ENCODE measurements around the gene FBXO46.

Gene FBXO46

DNA sequence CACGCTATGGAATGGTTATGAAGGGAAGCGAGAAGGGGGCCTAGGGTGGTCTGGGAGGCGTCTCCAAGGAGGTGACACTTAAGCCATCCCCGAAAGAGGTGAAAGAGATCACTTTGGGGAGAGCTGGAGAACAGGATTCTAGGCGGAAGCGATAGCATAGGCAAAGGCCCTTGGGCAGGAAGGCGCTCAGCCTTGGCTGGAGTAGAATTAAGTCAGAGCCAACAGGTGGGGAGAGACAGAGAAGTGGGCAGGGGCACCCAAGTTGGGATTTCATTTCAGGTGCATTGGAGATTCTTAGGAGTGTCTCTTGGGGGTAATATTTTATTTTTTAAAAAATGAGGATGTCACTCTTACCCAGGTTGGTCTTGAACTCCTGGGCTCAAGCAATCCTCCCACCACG, 48.6 kb downstream of the FBXO46 start:
- no peak for DNase-seq

DNA sequence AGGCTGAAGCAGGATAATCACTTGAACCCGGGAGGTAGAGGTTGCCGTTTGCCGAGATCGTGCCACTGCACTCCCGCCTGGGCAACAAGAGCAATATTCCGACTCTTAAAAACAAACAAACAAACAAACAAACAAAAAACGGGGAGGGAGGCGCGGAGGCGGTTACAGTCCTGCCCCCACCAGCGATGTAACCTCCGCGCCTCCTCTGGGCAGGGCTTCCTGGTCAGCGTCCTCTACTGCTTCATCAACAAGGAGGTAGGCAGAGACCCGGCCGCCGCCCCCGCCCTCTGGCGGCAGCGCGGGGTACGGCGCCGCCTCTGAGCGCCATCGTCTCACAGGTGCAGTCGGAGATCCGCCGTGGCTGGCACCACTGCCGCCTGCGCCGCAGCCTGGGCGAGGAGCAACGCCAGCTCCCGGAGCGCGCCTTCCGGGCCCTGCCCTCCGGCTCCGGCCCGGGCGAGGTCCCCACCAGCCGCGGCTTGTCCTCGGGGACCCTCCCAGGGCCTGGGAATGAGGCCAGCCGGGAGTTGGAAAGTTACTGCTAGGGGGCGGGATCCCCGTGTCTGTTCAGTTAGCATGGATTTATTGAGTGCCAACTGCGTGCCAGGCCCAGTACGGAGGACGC, 49.2 kb downstream of the FBXO46 start:
- DNase-seq = peak; percentile 90

DNA sequence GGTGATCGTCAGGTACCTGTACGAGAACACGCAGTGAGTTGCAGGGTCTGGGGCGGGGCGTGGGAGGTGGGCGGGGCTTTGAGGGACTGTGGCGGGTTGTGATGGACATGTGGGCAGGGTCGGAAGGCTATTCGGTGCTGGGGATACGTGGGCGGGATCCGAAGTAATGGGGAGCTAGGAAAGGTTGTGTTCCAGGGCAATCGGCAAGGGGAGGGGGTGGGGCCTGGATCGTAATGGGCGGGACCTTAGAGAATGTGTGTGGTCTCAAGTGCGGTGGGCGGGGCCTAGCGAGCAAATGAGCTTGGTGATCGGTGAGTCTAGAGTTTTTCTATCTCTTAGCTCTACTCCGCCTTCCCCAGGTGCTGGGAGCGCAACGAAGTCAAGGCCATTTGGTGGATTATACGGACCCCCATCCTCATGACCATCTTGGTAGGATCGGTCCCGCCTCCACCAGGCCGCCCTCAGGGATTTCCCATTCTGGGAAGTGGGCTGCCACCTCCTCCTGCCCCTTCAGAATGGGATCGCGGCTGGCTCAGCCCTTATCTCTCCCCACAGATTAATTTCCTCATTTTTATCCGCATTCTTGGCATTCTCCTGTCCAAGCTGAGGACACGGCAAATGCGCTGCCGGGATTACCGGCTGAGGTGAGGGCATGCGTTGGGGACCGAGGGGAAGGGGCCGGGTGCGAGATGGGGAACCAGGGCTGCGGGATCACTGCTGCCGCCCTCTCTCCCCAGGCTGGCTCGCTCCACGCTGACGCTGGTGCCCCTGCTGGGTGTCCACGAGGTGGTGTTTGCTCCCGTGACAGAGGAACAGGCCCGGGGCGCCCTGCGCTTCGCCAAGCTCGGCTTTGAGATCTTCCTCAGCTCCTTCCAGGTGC, 53.1 kb downstream of the FBXO46 start:
- peak; percentile 94 for DNase-seq

DNA sequence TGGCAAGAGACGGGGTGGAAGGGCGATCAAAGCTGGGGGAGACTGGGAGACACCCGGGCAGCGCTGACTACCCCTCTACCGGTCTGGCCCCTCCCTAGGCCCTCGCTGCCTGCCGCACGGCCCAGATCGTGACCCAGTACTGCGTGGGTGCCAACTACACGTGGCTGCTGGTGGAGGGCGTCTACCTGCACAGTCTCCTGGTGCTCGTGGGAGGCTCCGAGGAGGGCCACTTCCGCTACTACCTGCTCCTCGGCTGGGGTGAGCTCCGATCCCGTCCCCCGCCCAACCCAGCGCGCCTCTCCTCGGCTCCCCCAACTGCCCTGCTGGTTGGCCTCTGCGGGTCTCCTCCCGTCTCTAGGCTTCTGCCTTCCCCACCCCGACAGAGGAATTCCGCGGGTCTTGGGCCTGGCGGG, 53.8 kb downstream of the FBXO46 start:
- DNase-seq = peak; percentile 67

DNA sequence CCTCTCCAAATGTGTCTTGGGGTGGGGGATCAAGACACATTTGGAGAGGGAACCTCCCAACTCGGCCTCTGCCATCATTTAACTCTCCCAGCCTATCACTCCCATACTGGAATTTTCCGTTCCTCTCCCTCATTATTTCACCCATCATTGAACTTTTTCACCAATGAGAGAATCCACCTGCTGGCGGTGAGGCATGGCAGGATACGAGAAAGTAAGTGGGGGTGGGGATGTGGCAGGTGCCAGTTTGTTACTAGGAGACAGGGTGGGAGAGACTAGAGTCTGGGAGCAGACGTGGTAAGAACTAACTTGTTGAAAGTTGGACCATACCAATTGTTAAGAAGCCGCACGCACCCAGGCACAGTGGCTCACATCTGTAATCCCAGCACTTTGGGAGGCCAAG, 55.8 kb downstream of the FBXO46 start:
- DNase-seq = no peak

DNA sequence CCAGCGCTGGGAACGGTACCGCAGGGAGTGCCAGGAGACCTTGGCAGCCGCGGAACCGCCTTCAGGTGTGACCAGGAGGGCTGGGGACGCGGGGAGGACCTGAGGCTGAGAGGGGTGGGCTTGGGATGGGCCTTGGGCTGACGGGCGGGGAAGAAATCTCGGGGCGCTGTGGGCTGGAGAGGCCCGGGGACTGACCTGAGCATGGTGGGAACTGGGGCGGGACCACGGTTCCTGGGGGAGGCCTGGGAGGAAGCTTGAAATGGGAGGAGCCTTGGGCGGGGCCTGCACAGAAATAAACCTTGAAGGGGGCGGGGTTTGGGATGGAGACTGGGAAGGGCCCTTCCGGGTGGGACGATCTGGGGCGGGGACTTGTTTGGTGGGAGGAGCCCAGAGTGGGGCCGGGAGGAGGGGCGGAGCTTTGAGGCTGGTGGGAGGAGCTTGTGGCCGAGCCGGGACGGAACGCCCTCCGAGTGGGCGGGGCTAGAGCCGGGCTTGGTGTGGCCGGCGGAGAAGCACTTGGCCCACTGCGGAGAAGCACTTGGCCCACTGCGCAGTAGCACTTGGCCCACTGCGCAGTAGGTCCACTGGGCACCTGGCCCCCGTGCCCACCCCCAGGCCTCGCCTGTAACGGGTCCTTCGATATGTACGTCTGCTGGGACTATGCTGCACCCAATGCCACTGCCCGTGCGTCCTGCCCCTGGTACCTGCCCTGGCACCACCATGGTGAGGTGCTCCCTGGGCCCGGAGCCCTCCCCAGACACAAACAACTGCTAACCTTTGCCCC, 59.8 kb downstream of the FBXO46 start:
- DNase-seq = peak; percentile 86

DNA sequence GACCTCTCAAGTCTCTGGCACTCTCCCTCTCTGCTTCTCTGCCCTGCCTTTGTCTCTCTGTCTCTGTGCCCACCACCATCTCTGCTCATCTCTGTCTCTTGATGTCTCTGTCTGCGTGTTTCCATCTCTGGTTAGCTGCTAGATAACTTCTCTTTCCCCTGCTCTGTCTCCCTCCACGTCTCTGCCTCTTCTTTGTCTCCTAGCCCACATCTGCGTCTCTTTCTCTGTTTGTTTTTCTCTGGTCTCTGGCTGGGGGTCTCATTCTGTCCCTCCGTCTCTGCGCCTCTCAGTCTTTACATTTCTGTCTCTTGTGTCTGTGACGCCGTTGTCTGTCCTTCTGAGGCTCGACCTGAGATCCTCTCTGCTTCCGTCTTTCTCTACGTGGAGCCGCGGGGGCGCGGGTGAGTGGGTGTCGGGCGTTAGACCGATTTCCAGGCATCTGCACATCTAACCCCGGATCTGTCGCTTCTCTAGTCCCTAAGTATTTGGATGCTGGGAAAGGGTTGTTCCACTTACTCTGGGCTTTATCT, 62.3 kb downstream of the FBXO46 start:
- no peak for DNase-seq

DNA sequence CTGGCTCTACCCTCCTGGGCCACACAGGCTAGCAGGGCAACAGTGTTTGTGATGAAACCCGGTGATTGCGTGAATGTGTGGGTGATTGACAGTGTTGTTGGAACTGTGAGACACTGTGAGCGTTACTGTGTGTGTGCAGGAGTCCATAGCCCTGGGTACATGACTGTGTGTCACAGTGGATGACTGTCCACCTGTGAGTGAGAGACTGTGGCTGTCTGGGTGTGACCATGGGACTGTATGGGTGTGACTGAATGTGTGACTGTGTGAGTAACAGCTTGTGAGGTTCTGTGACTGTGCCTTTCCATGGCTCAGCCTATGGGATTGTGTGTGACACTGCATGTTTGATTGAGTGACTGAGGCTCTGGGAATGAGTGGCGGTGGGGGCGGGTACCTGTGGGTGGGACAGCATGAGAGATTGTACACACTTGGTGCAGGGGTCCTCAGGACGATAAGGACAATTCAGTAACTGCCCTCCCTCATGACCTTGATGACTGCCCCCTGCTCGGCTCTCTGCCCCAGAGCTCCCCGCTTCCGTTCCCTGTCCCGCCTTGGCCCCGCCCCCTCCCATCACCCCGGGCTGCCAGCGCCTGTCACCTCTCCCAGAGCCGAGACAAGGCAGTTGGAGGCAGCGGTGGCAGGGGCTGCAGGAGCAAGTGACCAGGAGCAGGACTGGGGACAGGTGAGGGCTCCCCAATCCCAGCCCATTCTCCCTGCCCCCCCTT, 62.9 kb downstream of the FBXO46 start, which contains the start of gene GIPR:
Gene GIPR (plus strand): TSS at position 602 of the 722 bp plus-strand sequence. CDS start 1,300 bp downstream, outside the sequence.
- DNase-seq = peak; percentile 83

DNA sequence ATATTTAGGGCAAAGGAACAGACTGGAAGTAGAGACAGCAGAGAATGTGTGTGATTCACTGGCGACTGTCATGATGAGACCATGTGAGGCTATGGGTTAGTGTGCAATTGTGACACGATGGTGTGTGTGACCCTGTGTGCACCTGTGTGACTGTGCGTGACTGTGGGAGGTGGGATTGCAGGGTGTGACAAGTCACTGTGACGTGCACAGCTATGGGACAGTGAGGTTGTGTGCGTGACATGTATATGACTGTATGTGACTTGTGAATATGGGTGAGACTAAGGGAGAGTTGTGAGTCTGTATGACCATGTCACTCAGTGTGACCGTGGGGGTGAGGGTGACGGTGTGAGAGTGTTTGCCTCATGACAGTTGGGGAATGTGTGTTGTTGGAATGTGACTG, 66.1 kb downstream of the FBXO46 start:
- no peak for DNase-seq

DNA sequence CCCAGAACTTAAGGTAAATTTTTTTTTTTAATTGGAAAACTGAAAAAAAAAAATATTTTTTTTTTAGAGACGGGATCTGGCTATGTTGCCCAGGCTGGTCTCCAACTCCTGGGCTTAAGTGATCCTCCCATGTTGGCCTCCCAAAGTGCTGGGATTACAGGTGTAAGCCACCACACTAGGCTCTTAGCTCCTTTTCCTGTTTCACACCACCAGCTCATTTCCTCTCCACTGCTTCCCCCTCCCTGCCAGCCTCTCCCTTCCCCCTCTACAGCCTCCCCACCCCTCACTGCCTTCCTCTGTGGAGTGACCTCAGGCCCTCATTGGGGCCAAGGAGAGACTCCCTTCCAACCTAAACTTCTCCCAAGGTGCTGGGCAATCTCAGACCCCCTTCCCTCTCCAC, 66.9 kb downstream of the FBXO46 start:
- no peak for DNase-seq

DNA sequence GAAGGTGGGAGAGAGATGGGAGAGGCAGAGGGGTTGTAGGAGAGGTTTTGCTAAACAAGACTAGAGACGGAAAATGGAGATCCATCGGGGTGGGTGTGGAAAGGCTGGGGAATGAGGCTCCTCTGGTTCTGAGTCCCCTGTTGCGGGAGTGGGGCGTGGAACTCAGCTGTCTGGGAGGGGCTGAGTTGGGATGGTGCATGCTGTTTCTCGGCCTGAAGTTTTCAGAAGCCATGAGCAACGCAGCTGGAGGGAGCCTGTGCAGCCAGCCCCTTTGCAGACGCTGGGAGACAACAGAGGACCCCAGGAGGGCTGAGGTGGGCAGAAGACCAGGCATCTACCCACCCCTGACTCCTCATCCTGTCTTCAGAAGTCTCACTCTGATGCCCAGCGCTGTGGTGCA, 70.1 kb downstream of the FBXO46 start:
- DNase-seq = no peak

Measured in activated CD4-positive, alpha-beta T cell treated with anti-CD3 and anti-CD28 coated beads for 48 hours (primary cell).